GM04503 (cell line): Measurements from ENCODE around the gene MEGF11.
A peak's percentile ranks its signal among the peaks of the same experiment; 100 is the strongest.

ENCODE experiments used
- DNase-seq: peaks from one replicate; pipeline ENCODE4 v3.0.0-alpha.2; 2012; ENCODE audit warnings: low read depth

MEGF11 gene

GRCh38 chr15:66053991-66054390 lies 199.6 kb downstream of the MEGF11 start:
- DNase-seq, result no peak

- DNase-seq, result no peak
These were observed 201.7 kb downstream of the MEGF11 start for GRCh38 chr15:66051833-66052232.

- DNase-seq, result no peak
These were observed 203.3 kb downstream of the MEGF11 start for GRCh38 chr15:66050264-66050663.

GRCh38 chr15:66049353-66049752 lies 204.2 kb downstream of the MEGF11 start:
- no peak for DNase-seq

GRCh38 chr15:66047321-66048024 lies 206.1 kb downstream of the MEGF11 start:
- no peak for DNase-seq

- DNase-seq, result no peak
These were observed 206.8 kb downstream of the MEGF11 start for GRCh38 chr15:66046751-66047150.

- no peak for DNase-seq
These were observed 207.2 kb downstream of the MEGF11 start for GRCh38 chr15:66046326-66046725.

- DNase-seq, result no peak
These were observed 208.0 kb downstream of the MEGF11 start for GRCh38 chr15:66045542-66045941.

GRCh38 chr15:66044837-66045236 lies 208.7 kb downstream of the MEGF11 start:
- no peak for DNase-seq

- no peak for DNase-seq
These were observed 210.3 kb downstream of the MEGF11 start for GRCh38 chr15:66043264-66043663.

GRCh38 chr15:66042624-66043023 lies 210.9 kb downstream of the MEGF11 start:
- DNase-seq, result no peak

- DNase-seq, result no peak
These were observed 212.3 kb downstream of the MEGF11 start for GRCh38 chr15:66041276-66041675.

- DNase-seq, result no peak
These were observed 213.2 kb downstream of the MEGF11 start for GRCh38 chr15:66040211-66040892.

- DNase-seq, result peak; percentile 9
These were observed 214.3 kb downstream of the MEGF11 start for GRCh38 chr15:66039117-66039871.

- DNase-seq, result no peak
These were observed 215.0 kb downstream of the MEGF11 start for GRCh38 chr15:66038387-66039116.

- no peak for DNase-seq
These were observed 216.7 kb downstream of the MEGF11 start for GRCh38 chr15:66036859-66037258.

- DNase-seq, result no peak
These were observed 217.6 kb downstream of the MEGF11 start for GRCh38 chr15:66035901-66036300.

GRCh38 chr15:66033143-66033542 lies 220.4 kb downstream of the MEGF11 start:
- DNase-seq, result no peak

GRCh38 chr15:66032006-66032405 lies 221.5 kb downstream of the MEGF11 start:
- DNase-seq, result no peak

- no peak for DNase-seq
These were observed 222.9 kb downstream of the MEGF11 start for GRCh38 chr15:66030650-66031049.

GRCh38 chr15:66029650-66030049 lies 223.9 kb downstream of the MEGF11 start:
- no peak for DNase-seq

GRCh38 chr15:66027268-66027805 lies 226.2 kb downstream of the MEGF11 start:
- DNase-seq, result no peak
